Measurements from ENCODE around the gene HDAC8. TPM values are rescaled to one million over a fixed set of nuclear protein-coding genes. Genes with fewer than 3 reads are reported as not detected.
"Not testable (repeated sequence)": the region's sequence is repeated elsewhere in the genome, so short reads cannot be mapped to it uniquely, and the experiment has no call there.

Gene HDAC8
- total RNA-seq, 1 donor from 2014 or later: 29.2 TPM

DNA sequence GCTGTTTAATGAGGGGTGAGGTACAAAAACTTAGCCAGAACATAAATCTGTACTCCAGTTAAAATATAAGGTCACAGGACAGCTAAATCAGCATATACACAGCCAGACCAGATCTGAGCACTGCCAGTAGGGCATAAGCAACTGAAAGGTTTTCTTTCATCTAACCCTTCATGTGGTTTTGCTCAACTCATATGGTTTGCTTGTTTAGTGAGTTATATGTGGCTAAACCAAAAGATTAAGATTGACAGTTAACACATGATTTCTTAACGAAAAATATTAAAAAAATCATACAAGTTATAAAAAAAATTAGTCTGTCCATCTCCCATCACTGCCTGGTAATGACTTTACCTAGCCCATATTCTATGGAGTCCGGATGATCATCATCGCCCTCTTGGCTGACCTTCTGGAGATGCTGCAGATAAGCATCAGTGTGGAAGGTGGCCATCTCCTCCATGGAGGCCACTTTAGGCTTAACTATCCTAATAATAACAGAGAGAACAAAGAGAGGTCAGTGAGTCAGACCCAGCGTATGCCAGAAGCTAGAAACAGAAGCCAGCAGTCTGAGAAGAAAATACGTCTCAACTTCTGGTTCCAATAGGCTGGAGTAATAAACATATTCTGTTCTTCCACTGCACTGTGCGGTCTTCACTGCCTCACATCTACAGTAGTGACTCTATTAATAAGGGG is 4.1 kb downstream of the HDAC8 start:
- H3K27ac Mint-ChIP-seq: no peak overlapping the region
- H3K4me3 Mint-ChIP-seq: no peak overlapping the region
- H3K27me3 Mint-ChIP-seq: no peaks in the 10 kb centered on the region
- peaks cover 27% of the 10 kb centered on the region for H3K36me3 Mint-ChIP-seq (ENCODE audit: low read depth)
- DNase-seq: no peak
- peaks cover 5% of the 10 kb centered on the region for H3K4me1 Mint-ChIP-seq
- intact Hi-C loops (cut with micrococcal nuclease): no loop called here
- H3K9me3 Mint-ChIP-seq: no peaks in the 10 kb centered on the region

DNA sequence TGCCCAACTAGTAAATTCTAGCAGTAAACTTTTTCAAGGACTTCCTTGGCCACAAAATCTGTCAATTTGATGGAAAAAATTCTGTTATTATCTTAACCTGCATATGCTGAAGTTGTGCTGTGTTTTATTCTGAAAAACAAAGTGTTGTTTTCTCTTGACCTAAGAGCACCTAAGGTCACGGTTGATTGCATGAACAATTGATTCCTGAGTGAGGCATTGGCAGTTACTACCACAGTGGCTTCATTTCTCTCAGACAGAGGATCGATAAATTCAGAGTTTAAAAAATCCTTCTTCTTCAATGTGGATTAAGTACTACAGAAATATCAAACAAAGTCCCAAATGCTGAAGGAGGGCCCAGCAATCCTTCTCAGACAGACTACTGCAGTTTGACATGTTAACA is 6.2 kb downstream of the HDAC8 start:
- H3K4me1 Mint-ChIP-seq: peaks cover 2% of the 10 kb centered on the region
- peaks cover 34% of the 10 kb centered on the region for H3K36me3 Mint-ChIP-seq (ENCODE audit: low read depth)
- no peak overlapping the region for H3K27ac Mint-ChIP-seq
- no peaks in the 10 kb centered on the region for H3K27me3 Mint-ChIP-seq
- no peak overlapping the region for H3K4me3 Mint-ChIP-seq
- H3K9me3 Mint-ChIP-seq: no peaks in the 10 kb centered on the region
- no peak for DNase-seq
- intact Hi-C loops (cut with micrococcal nuclease): no loop called here

DNA sequence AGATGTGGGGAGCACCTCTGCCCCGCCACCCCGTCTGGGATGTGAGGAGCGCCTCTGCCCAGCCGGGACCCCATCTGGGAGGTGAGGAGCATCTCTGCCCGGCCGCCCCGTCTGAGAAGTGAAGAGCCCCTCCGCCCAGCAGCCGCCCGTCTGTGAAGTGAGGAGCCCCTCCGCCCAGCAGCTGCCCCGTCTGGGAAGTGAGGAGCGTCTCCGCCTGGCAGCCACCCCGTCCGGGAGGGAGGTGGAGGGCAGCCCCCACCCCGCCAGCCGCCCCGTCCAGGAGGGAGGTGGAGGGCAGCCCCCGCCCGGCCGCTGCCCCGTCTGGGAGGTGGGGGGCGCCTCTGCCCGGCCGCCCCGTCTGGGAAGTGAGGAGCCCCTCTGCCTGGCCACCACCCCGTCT is 13.0 kb downstream of the HDAC8 start:
- DNase-seq; H3K9me3 Mint-ChIP-seq; H3K27ac Mint-ChIP-seq; H3K4me3 Mint-ChIP-seq; H3K4me1 Mint-ChIP-seq; H3K27me3 Mint-ChIP-seq; intact Hi-C loops (cut with micrococcal nuclease): not testable (repeated sequence)
- peaks cover 24% of the 10 kb centered on the region for H3K36me3 Mint-ChIP-seq (ENCODE audit: low read depth)

DNA sequence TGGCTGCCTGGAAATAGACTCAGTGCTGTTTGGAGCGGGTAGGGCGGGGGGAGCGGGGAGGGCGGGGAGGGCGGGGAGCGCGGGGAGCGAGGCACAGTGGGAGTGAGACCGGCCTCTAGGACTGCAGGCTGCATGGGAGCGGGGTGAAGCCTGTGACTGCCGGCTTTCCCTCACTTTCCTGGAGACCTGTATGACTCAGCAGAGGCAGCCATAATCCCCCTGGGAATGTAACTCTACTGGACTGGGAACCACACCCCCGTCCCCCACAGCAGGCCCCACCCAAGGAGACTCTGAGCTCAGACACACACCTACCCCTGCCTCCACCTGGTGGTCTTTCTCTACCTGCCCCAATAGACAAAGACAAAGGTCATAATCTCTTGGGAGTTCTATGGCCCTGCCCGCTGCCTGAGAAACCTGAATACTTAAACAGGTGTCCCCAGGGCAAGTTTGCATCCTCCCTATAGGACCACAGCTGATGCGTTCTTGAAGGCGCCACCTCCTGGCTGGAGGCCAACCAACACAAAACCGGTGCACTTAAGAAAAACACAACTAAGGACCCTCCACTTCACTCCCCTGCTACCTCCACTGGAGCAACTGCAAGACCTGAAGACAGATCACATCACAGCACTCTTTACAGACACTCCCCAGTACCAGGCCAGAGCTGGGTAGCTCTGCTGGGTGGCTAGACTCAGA is 18.0 kb downstream of the HDAC8 start:
- peaks cover 5% of the 10 kb centered on the region for H3K4me1 Mint-ChIP-seq

DNA sequence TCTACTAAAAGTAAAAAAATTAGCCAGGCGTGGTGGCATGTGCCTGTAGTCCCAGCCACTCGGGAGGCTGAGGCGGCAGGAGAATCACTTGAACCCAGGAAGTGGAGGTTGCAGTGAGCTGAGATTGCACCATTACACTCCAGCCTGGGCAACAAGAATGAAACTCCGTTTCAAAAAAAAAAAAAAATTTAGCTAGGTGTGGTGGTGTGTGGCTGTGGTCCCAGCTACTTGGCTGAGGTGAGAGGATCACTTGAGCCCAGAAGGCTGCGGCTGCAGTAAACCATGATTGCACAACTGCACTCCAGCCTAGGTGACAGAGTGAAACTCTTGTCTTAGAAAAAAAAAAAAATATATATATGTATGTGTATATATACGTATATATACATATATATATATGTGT is 20.2 kb downstream of the HDAC8 start:
- H3K27me3 Mint-ChIP-seq; H3K4me3 Mint-ChIP-seq; H3K27ac Mint-ChIP-seq; intact Hi-C loops (cut with micrococcal nuclease); H3K4me1 Mint-ChIP-seq; H3K9me3 Mint-ChIP-seq; H3K36me3 Mint-ChIP-seq (ENCODE audit: low read depth); DNase-seq: not testable (repeated sequence)

More for the DNA sequence above, 18.0 kb downstream of the HDAC8 start:
- no peak for DNase-seq
- Mint-ChIP-seq H3K27me3 (no peaks in the 10 kb centered on the region), H3K36me3 (ENCODE audit: low read depth) (peaks cover 10% of the 10 kb centered on the region), H3K9me3 (no peaks in the 10 kb centered on the region), H3K4me3 (no peak overlapping the region), H3K27ac (no peak overlapping the region)
- intact Hi-C loops (cut with micrococcal nuclease): no loop called here

DNA sequence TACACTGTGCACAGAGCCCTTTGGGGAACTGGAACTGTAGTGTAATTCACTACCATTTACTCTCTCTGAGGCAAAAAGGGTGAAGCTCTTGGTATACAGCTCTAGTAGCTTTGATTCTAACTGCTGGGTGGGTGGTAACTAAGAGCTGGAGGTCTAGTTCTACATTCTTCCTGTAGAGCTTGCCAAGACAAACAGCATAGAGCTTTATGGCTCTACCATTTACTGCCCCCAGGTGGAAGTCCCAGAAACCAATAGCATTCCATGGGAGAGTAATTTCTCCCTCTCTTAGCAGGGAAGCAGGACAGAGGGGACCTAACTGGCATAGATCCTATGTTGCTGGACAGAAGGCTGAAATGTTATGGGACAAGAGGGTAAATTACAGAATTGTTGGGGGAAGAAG is 26.7 kb downstream of the HDAC8 start:
- Mint-ChIP-seq H3K4me1 (peaks cover 3% of the 10 kb centered on the region), H3K27me3 (no peaks in the 10 kb centered on the region), H3K9me3 (no peaks in the 10 kb centered on the region), H3K4me3 (no peak overlapping the region), H3K36me3 (ENCODE audit: low read depth) (peaks cover 14% of the 10 kb centered on the region), H3K27ac (no peak overlapping the region)
- DNase-seq: no peak
- intact Hi-C loops (cut with micrococcal nuclease): no loop called here

DNA sequence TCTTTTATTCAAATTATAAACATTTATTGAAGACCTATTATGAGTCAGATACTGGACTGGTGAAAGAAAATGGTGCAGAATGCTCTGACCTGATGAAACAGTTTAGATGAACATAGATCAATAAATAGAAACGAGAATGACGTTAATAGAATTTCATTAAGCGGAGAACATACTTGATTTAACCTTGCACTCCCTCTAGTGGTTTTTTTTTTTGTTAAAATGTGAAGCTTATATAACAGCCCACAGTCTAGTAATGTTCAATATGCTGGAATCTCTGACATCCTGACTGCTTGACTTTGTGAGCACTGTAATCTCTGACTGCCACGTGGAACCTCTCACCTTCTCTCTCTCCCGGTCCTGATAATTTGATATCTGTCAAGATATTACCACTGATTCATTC is 32.3 kb downstream of the HDAC8 start:
- Mint-ChIP-seq H3K4me3 (no peak overlapping the region), H3K4me1 (peaks cover 1% of the 10 kb centered on the region), H3K9me3 (no peaks in the 10 kb centered on the region), H3K27me3 (no peaks in the 10 kb centered on the region), H3K36me3 (ENCODE audit: low read depth) (no peaks in the 10 kb centered on the region), H3K27ac (no peak overlapping the region)
- no peak for DNase-seq
- intact Hi-C loops (cut with micrococcal nuclease): loop anchor here (1.0 to 5.0 kb wide), 2 partner anchors 233 to 295 kb away; partner anchors contain the start of gene CITED1

DNA sequence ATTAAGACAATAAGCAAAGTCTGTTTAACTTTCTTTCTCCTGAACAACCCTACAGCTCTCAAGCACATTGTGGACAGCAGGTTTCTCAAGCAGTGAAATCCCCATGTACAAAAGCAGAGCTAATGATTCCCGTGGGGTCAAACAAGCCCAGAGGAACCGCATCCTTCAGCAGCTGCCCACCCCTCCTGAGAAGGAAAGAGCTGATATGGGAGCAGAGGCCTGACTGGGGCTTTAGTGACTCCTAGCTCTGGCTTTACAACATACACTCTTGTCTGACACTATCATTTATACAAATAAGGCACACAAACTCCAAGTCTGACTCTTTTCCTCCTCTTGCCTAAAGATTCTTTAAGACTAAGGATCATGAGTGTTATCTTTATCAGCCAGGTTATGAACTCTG is 32.8 kb downstream of the HDAC8 start:
- intact Hi-C loops (cut with micrococcal nuclease): loop anchor here (1.0 to 5.0 kb wide), 2 partner anchors 233 to 295 kb away; partner anchors contain the start of gene CITED1
- Mint-ChIP-seq H3K4me1 (peaks cover 1% of the 10 kb centered on the region), H3K9me3 (no peaks in the 10 kb centered on the region), H3K36me3 (ENCODE audit: low read depth) (no peaks in the 10 kb centered on the region), H3K4me3 (no peak overlapping the region), H3K27me3 (no peaks in the 10 kb centered on the region), H3K27ac (no peak overlapping the region)
- no peak for DNase-seq

DNA sequence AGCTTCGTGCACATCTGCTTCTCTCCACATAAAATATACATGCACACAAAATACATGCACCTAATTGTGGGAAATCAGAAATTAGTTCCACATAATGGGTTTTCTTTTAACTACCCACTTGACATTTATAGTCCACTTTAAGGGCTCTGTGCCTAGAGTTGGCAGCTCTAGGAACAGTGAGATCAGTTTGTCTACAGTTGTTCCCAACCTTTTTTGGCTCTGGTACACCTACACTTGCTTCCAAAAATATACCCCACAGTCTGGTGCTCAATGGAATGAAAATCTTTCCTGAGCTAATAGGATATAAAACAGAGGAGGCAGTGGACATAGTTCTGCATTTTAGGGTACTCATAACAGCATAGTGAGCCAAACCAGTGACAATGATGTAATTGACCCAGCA is 36.1 kb downstream of the HDAC8 start:
- H3K27ac Mint-ChIP-seq: no peak overlapping the region
- no peaks in the 10 kb centered on the region for H3K27me3 Mint-ChIP-seq
- H3K36me3 Mint-ChIP-seq (ENCODE audit: low read depth): peaks cover 4% of the 10 kb centered on the region
- H3K4me1 Mint-ChIP-seq: no peaks in the 10 kb centered on the region
- no peak for DNase-seq
- H3K4me3 Mint-ChIP-seq: no peak overlapping the region
- H3K9me3 Mint-ChIP-seq: no peaks in the 10 kb centered on the region
- intact Hi-C loops (cut with micrococcal nuclease): no loop called here

DNA sequence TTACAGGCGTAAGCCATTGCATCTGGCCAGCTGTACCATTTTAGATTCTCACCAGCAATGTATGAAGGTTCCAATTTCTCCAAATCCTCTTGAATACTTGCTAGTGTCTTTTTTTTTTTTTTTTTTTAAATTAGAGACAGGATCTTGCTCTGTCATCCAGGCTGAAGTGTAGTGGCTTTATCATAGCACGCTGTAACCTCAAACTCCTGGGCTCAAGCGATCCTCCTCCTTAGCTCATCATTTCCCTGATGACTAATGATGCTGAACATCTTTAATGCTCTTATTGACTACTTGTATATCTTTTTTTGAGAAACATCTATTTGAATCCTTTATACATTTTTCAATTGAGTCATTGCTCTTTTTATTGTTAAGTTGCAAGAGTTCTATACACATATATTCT is 40.3 kb downstream of the HDAC8 start:
- H3K27me3 Mint-ChIP-seq: no peaks in the 10 kb centered on the region
- H3K9me3 Mint-ChIP-seq: no peaks in the 10 kb centered on the region

DNA sequence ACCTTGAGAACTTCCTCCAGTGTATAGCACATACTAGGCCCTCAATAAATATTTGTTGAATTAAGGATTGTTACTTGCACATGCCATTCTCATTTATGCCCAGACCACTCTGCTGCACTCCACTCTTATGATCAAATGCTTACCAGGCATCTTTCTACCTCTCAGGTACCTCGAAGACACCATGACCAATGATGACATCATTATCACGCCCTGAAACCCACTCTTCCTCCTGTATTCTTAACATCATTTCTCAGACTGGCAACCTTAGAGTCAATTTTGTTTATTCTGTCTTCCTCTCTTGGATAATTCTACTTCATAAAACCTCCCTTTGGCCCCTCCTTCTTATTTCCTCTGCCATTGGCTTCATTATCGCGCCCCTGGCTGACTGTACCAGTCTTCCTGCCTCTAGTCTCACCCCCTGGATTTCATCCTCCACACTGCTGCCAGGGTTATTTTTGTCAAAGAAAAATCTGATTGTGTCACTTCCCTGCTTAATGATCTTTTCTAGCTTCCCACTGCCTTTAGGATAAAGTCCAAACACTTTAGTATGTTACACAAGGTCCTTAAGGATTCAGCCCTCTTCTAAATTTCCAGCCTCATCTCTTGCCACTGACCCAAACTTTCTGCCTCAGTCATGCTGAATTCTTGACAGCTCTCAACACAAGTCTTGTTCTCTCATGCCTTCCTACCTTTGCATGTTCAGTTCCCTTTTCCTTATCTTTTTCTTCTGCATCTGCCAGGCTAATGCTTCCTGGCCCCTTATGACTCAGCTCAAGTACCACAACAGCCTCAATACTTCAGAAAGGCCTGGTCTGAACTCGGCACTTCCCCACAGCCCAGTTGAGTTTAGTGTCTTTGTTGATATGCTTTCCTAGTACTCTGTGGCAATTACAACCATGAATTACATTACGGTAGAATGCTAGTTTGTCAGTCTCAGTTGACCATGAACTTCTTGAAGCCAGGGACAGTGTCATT is 45.8 kb downstream of the HDAC8 start:
- H3K27me3 Mint-ChIP-seq: no peaks in the 10 kb centered on the region
- peak overlapping the region; percentile 46 for H3K27ac Mint-ChIP-seq
- no peak overlapping the region for H3K4me3 Mint-ChIP-seq
- DNase-seq: no peak
- peaks cover 12% of the 10 kb centered on the region for H3K4me1 Mint-ChIP-seq
- H3K9me3 Mint-ChIP-seq: no peaks in the 10 kb centered on the region
- peaks cover 23% of the 10 kb centered on the region for H3K36me3 Mint-ChIP-seq (ENCODE audit: low read depth)
- intact Hi-C loops (cut with micrococcal nuclease): no loop called here

More for the DNA sequence above, 40.3 kb downstream of the HDAC8 start:
- DNase-seq: no peak
- no peaks in the 10 kb centered on the region for H3K4me1 Mint-ChIP-seq
- H3K4me3 Mint-ChIP-seq: no peak overlapping the region
- intact Hi-C loops (cut with micrococcal nuclease): no loop called here
- no peak overlapping the region for H3K27ac Mint-ChIP-seq
- peaks cover 22% of the 10 kb centered on the region for H3K36me3 Mint-ChIP-seq (ENCODE audit: low read depth)

DNA sequence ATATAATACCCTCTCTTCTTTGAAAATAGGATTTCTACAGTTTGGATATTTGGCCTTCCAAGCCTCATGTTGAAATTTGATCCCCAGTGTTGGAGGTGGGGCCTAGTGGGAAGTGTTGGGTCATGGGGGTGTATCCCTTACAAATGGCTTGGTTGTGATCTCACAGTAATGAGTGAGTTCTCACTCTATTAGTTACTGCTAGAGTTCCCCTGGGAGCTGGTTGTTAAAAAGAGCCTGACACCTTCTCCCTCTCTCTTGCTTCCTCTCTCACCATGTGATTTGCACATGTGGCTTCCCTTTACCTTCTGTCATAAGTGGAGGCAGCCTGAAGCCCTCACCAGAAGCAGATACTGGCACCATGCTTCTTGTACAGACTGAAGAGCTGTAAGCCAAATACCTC is 73.9 kb downstream of the HDAC8 start:
- intact Hi-C loops (cut with micrococcal nuclease): no loop called here
- Mint-ChIP-seq H3K9me3 (no peaks in the 10 kb centered on the region), H3K4me3 (no peak overlapping the region), H3K4me1 (no peaks in the 10 kb centered on the region), H3K27ac (no peak overlapping the region), H3K27me3 (no peaks in the 10 kb centered on the region), H3K36me3 (ENCODE audit: low read depth) (peaks cover 9% of the 10 kb centered on the region)
- DNase-seq: no peak

DNA sequence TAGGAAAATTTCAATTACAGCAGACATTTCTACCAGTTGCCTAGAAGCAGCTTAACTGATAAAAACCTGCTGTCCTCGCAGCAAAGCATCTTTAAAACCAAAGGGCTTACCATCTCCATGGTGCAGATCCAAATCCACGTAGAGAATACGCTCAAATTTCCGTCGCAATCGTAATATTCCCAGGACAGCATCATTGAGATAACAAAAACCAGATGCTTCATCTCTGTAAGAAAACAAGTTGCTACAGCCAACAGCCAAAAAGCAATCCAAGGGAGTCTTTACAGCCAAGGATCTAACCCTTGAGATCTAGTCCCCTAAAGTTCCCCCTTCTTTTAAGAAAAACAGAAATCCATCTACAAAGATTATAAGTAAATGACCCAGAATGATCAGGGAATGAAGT is 77.6 kb downstream of the HDAC8 start:
- Mint-ChIP-seq H3K27ac (no peak overlapping the region), H3K9me3 (no peaks in the 10 kb centered on the region), H3K4me3 (no peak overlapping the region), H3K27me3 (no peaks in the 10 kb centered on the region), H3K36me3 (ENCODE audit: low read depth) (peaks cover 21% of the 10 kb centered on the region), H3K4me1 (peaks cover 3% of the 10 kb centered on the region)
- intact Hi-C loops (cut with micrococcal nuclease): no loop called here
- no peak for DNase-seq

DNA sequence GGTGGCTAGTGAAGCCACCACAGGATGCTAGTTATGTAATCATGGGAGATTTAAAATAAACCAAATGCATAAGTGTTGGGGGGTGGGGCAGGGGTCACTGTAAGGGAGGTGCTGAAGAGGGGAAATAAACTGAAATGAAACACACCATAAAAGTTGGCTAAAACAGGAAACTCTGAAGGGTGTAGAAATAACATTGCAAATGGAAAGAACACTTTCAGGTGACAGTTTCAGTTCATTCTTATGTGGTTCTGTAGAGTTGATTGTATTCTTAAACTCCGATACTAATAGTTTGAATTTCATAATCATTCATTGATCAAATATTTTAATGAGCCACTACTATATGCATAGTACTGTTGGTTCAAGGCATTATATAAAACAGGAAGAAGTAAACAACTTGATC is 80.1 kb downstream of the HDAC8 start:
- Mint-ChIP-seq H3K9me3 (no peaks in the 10 kb centered on the region), H3K27me3 (no peaks in the 10 kb centered on the region), H3K36me3 (ENCODE audit: low read depth) (peaks cover 27% of the 10 kb centered on the region)

More for the DNA sequence above, 80.1 kb downstream of the HDAC8 start:
- Mint-ChIP-seq H3K4me1 (peaks cover 3% of the 10 kb centered on the region), H3K4me3 (no peak overlapping the region), H3K27ac (no peak overlapping the region)
- DNase-seq: no peak
- intact Hi-C loops (cut with micrococcal nuclease): no loop called here

Data from activated CD4-positive, alpha-beta T cell treated with anti-CD3 and anti-CD28 coated beads, Interleukin-2, amount 10 ng/mL, durations not matched to agents 24 days and 14 days (primary cell).